ENCODE data around the gene EYA2.

GRCh38 chr20:46865824-46866223 lies 28.8 kb upstream of the EYA2 start:
- TF ChIP-seq RARB (CRISPR knock-in tag; IDR thresholded peaks at IDR 0.05) (no peak), ZNF565 (CRISPR knock-in tag; conservative IDR thresholded peaks at IDR 0.05; ENCODE audit: low read depth) (no peak), PATZ1 (CRISPR knock-in tag; IDR thresholded peaks at IDR 0.05; ENCODE audit: borderline replicate concordance) (no peak), PPARA (CRISPR knock-in tag; IDR thresholded peaks at IDR 0.05; ENCODE audit: borderline replicate concordance) (no peak), CSDC2 (CRISPR knock-in tag; IDR thresholded peaks at IDR 0.05) (no peak), TSHZ2 (CRISPR knock-in tag; IDR thresholded peaks at IDR 0.05) (no peak), ZFP3 (CRISPR knock-in tag; IDR thresholded peaks at IDR 0.05) (no peak)

Data from SK-N-SH treated with all-trans-retinoic acid at 6 μM for 48 hours (cell line).